Liver (tissue), 3 donors: Measurements from ENCODE around the gene ZBTB25.

Source experiments
- RAD21 ChIP-seq, 2 donors: IDR thresholded peaks; 2 replicates each; pipeline ENCODE4 v1.6.1; 2016; ENCODE audit warnings: antibody characterized with exemption in 2 of 2, mild to moderate bottlenecking in 2 of 2
- SP1 ChIP-seq: IDR thresholded peaks from 2 replicates; pipeline ENCODE4 v1.6.1; 2018; ENCODE audit warnings: antibody characterized with exemption, mild to moderate bottlenecking
- YY1 ChIP-seq: IDR thresholded peaks from 2 replicates; pipeline ENCODE4 v1.6.1; 2016; ENCODE audit warnings: antibody characterized with exemption, mild to moderate bottlenecking
- TF ChIP-seq, protein P1 (sequence below): fragments of 150-350 bp; IDR thresholded peaks from 2 replicates; pipeline ENCODE4 v1.5.1; 2017; ENCODE audit warnings: improper control_type of control experiment, low read depth, low read length; ENCODE audit not compliant: missing input control
- TF ChIP-seq, protein P2 (sequence below): IDR thresholded peaks from 2 replicates; pipeline ENCODE4 v1.6.1; 2016; ENCODE audit warnings: antibody characterized with exemption, mild to moderate bottlenecking
- donor health status: healthy.
- donor health status: healthy.

DNA sequence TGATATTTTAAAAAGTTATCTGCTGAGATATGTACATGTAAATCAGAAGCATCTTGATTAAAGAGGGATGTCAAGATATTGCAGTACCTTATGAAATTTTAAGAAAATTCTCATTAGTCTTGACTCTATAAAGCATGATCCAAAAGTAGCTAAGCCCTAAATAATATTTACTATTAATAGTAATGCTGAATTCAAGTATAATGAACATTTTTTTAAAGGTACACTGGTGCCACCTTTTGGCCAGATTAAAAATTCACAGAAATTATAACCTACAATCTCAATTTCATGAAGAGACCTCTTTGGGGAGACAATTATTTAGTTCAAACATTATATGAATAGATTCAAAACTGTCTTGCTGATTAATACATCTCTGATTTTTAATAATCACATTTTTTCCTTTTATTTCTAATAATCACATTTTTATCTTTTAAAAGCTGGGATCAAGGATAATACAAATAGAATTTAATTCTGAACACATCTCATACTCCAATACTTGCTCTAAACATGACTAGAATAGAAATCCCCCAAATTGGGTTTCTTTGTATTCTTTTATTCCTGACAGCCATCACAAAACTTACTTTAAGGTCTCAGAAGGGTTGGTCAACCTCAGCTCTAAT lies 24.9 kb downstream of the ZBTB25 start:
- TF ChIP-seq RAD21 (IDR thresholded peaks at IDR 0.05): peak; percentile 68 to 71
- TF ChIP-seq, protein P1, sequence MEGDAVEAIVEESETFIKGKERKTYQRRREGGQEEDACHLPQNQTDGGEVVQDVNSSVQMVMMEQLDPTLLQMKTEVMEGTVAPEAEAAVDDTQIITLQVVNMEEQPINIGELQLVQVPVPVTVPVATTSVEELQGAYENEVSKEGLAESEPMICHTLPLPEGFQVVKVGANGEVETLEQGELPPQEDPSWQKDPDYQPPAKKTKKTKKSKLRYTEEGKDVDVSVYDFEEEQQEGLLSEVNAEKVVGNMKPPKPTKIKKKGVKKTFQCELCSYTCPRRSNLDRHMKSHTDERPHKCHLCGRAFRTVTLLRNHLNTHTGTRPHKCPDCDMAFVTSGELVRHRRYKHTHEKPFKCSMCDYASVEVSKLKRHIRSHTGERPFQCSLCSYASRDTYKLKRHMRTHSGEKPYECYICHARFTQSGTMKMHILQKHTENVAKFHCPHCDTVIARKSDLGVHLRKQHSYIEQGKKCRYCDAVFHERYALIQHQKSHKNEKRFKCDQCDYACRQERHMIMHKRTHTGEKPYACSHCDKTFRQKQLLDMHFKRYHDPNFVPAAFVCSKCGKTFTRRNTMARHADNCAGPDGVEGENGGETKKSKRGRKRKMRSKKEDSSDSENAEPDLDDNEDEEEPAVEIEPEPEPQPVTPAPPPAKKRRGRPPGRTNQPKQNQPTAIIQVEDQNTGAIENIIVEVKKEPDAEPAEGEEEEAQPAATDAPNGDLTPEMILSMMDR: peak; percentile 49
- no peak for TF ChIP-seq YY1
- no peak for TF ChIP-seq SP1
- TF ChIP-seq, protein P2, sequence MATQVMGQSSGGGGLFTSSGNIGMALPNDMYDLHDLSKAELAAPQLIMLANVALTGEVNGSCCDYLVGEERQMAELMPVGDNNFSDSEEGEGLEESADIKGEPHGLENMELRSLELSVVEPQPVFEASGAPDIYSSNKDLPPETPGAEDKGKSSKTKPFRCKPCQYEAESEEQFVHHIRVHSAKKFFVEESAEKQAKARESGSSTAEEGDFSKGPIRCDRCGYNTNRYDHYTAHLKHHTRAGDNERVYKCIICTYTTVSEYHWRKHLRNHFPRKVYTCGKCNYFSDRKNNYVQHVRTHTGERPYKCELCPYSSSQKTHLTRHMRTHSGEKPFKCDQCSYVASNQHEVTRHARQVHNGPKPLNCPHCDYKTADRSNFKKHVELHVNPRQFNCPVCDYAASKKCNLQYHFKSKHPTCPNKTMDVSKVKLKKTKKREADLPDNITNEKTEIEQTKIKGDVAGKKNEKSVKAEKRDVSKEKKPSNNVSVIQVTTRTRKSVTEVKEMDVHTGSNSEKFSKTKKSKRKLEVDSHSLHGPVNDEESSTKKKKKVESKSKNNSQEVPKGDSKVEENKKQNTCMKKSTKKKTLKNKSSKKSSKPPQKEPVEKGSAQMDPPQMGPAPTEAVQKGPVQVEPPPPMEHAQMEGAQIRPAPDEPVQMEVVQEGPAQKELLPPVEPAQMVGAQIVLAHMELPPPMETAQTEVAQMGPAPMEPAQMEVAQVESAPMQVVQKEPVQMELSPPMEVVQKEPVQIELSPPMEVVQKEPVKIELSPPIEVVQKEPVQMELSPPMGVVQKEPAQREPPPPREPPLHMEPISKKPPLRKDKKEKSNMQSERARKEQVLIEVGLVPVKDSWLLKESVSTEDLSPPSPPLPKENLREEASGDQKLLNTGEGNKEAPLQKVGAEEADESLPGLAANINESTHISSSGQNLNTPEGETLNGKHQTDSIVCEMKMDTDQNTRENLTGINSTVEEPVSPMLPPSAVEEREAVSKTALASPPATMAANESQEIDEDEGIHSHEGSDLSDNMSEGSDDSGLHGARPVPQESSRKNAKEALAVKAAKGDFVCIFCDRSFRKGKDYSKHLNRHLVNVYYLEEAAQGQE: no peak
